Measurements from ENCODE around the gene POLR3B. TPM values are rescaled to one million over a fixed set of nuclear protein-coding genes. Genes with fewer than 3 reads are reported as not detected.
A peak's percentile ranks its signal among the peaks of the same experiment; 100 is the strongest.

The POLR3B gene
- total RNA-seq, 1 experiment from 2014 or later: 12.9 TPM

- Histone ChIP-seq H3K4me2 (peak overlapping the region; percentile 68), H4K20me1 (ENCODE audit: insufficient read depth) (no peaks in the 10 kb centered on the region), H3K27ac (peak overlapping the region; percentile 86), H3K9me2 (ENCODE audit: insufficient read depth) (no peaks in the 10 kb centered on the region), H3K4me3 (peak overlapping the region; percentile 19; the same call in 1 of the 2 replicates), H3K9me3 (ENCODE audit: insufficient read depth, low read depth) (peaks cover 4% of the 10 kb centered on the region; the same call in 1 of the 2 replicates), H2AFZ (no peak overlapping the region), H3K27me3 (ENCODE audit: insufficient read depth, low read depth) (no peaks in the 10 kb centered on the region), H3K79me2 (ENCODE audit: low read depth) (no peaks in the 10 kb centered on the region), H3K36me3 (ENCODE audit: low read depth) (peaks cover 8% of the 10 kb centered on the region), H3F3A (ENCODE audit: insufficient read depth, low read depth) (peaks cover 24% of the 10 kb centered on the region), H3K4me1 (replicated peaks; ENCODE audit: insufficient read depth) (peaks cover 46% of the 10 kb centered on the region)
- ChIA-PET POLR2A (ENCODE audit: unreplicated experiment) (no interaction called here), CTCF (no interaction called here)
- no peak for DNase-seq
- intact Hi-C loops (cut with micrococcal nuclease; ENCODE audit: unreplicated experiment): no loop called here
- TF ChIP-seq CTCF (conservative IDR thresholded peaks at IDR 0.05) (no peak), EZH2 (IDR thresholded peaks at IDR 0.05; ENCODE audit: low read depth) (no peak)
- BruUV-seq (replicated peaks): no TSS peak
Observed at GRCh38 chr12:106418970-106419369, 61.4 kb downstream of the POLR3B start.

- Histone ChIP-seq H2AFZ (no peak overlapping the region), H3K27me3 (ENCODE audit: insufficient read depth, low read depth) (no peaks in the 10 kb centered on the region), H3K9me2 (ENCODE audit: insufficient read depth) (no peaks in the 10 kb centered on the region; the same call in 1 of the 2 replicates), H3K4me3 (no peak overlapping the region), H3K27ac (no peak overlapping the region), H3K4me1 (replicated peaks; ENCODE audit: insufficient read depth) (peaks cover 21% of the 10 kb centered on the region), H4K20me1 (ENCODE audit: insufficient read depth) (no peaks in the 10 kb centered on the region), H3K79me2 (ENCODE audit: low read depth) (no peaks in the 10 kb centered on the region), H3K36me3 (ENCODE audit: low read depth) (no peaks in the 10 kb centered on the region; the same call in none of the 2 replicates), H3K4me2 (no peak overlapping the region), H3F3A (ENCODE audit: insufficient read depth, low read depth) (peaks cover 9% of the 10 kb centered on the region), H3K9me3 (ENCODE audit: insufficient read depth, low read depth) (0 out of 2 replicates have a peak, but pooled peaks cover 4% of the 10 kb centered on the region)
- DNase-seq: no peak
- POLR2A ChIA-PET (ENCODE audit: unreplicated experiment): no interaction called here
- intact Hi-C loops (cut with micrococcal nuclease; ENCODE audit: unreplicated experiment): no loop called here
- CTCF ChIA-PET: no interaction called here
- no TSS peak for BruUV-seq (replicated peaks)
- TF ChIP-seq EZH2 (IDR thresholded peaks at IDR 0.05; ENCODE audit: low read depth): no peak
- TF ChIP-seq CTCF (conservative IDR thresholded peaks at IDR 0.05): no peak
Observed at GRCh38 chr12:106423291-106423690, 65.7 kb downstream of the POLR3B start.

GRCh38 chr12:106425061-106425702, 67.6 kb downstream of the POLR3B start:
- Histone ChIP-seq H2AFZ (no peak overlapping the region), H3K9me2 (ENCODE audit: insufficient read depth) (no peaks in the 10 kb centered on the region; the same call in 1 of the 2 replicates), H3K27me3 (ENCODE audit: insufficient read depth, low read depth) (no peaks in the 10 kb centered on the region), H3K4me2 (no peak overlapping the region), H3F3A (ENCODE audit: insufficient read depth, low read depth) (no peaks in the 10 kb centered on the region; the same call in 1 of the 2 replicates), H3K4me3 (no peak overlapping the region), H3K79me2 (ENCODE audit: low read depth) (no peaks in the 10 kb centered on the region), H3K36me3 (ENCODE audit: low read depth) (no peaks in the 10 kb centered on the region; the same call in none of the 2 replicates), H3K27ac (no peak overlapping the region), H3K9me3 (ENCODE audit: insufficient read depth, low read depth) (0 out of 2 replicates have a peak, but pooled peaks cover 4% of the 10 kb centered on the region), H4K20me1 (ENCODE audit: insufficient read depth) (no peaks in the 10 kb centered on the region), H3K4me1 (replicated peaks; ENCODE audit: insufficient read depth) (peaks cover 2% of the 10 kb centered on the region; the same call in 1 of the 2 replicates)
- no TSS peak for BruUV-seq (replicated peaks)
- TF ChIP-seq EZH2 (IDR thresholded peaks at IDR 0.05; ENCODE audit: low read depth) (no peak), CTCF (conservative IDR thresholded peaks at IDR 0.05) (no peak)
- POLR2A ChIA-PET (ENCODE audit: unreplicated experiment): no interaction called here
- CTCF ChIA-PET: no interaction called here
- no peak for DNase-seq
- intact Hi-C loops (cut with micrococcal nuclease; ENCODE audit: unreplicated experiment): no loop called here
